Fibroblast of lung (primary cell): ENCODE results near the gene PRAMEF33. TPM values are rescaled to one million over a fixed set of nuclear protein-coding genes. Genes with fewer than 3 reads are reported as not detected.
"Not testable (repeated sequence)": the region's sequence is repeated elsewhere in the genome, so short reads cannot be mapped to it uniquely, and the experiment has no call there.

ENCODE experiments used
- DNase-seq, 2 donors: peaks; one replicate each; pipeline versions ENCODE4 v3.0.0 to v3.0.0-alpha.2; 2010; ENCODE audit warnings: low read depth in 2 of 2
- H2AFZ ChIP-seq: 2 replicates; pipeline ENCODE4 v1.5.1; 2012; ENCODE audit warnings: low read length, control low read depth, inconsistent platforms
- H3K27ac ChIP-seq: 2 replicates; pipeline ENCODE4 v1.5.1; 2011; ENCODE audit warnings: low read length, control low read depth; ENCODE audit not compliant: insufficient read depth
- H3K27me3 ChIP-seq: 2 replicates; pipeline ENCODE4 v1.5.1; 2011; ENCODE audit warnings: mild to moderate bottlenecking, low read length; ENCODE audit not compliant: control insufficient read depth, insufficient read depth
- H3K36me3 ChIP-seq: 2 replicates; pipeline ENCODE4 v1.5.1; 2011; ENCODE audit warnings: low read length; ENCODE audit not compliant: control insufficient read depth, insufficient read depth
- H3K4me1 ChIP-seq: 2 replicates; pipeline ENCODE4 v1.5.1; 2011; ENCODE audit warnings: low read length; ENCODE audit not compliant: control insufficient read depth, insufficient read depth; ENCODE audit errors: extremely low read depth
- H3K4me2 ChIP-seq: 2 replicates; pipeline ENCODE4 v1.5.1; 2011; ENCODE audit warnings: low read length, control low read depth; ENCODE audit not compliant: insufficient read depth; ENCODE audit errors: extremely low read depth
- H3K4me3 ChIP-seq, 4 experiments: fragments of 200-600 bp in 1 of 4; sonication (generic) in 1 of 4; replicated peaks in 1 of 4; 2 replicates each; pipeline ENCODE4 v1.5.1; 2011 to 2016; ENCODE audit warnings: low read length in 4 of 4, low read depth in 3 of 4, mild to moderate bottlenecking in 3 of 4, control low read depth in 2 of 4, inconsistent platforms in 1 of 4, mixed read lengths in 1 of 4; ENCODE audit not compliant: insufficient read depth in 1 of 4; ENCODE audit errors: control extremely low read depth in 1 of 4
- H3K79me2 ChIP-seq: 2 replicates; pipeline ENCODE4 v1.5.1; 2012; ENCODE audit warnings: mild to moderate bottlenecking, low read length, inconsistent platforms; ENCODE audit not compliant: control insufficient read depth, insufficient read depth
- H3K9ac ChIP-seq: 2 replicates; pipeline ENCODE4 v1.5.1; 2011; ENCODE audit warnings: mild to moderate bottlenecking, low read length, control low read depth; ENCODE audit not compliant: insufficient read depth
- H3K9me3 ChIP-seq: 2 replicates; pipeline ENCODE4 v1.5.1; 2012; ENCODE audit warnings: low read depth, low read length; ENCODE audit not compliant: control insufficient read depth, insufficient read depth
- H4K20me1 ChIP-seq: 2 replicates; pipeline ENCODE4 v1.5.1; 2011; ENCODE audit warnings: low read length; ENCODE audit not compliant: control insufficient read depth, insufficient read depth; ENCODE audit errors: extremely low read depth
- polyA minus RNA-seq: library from RNA; depleted of rRNA, polyadenylated mRNA; stranded (reverse); fragments of >200 nt; gene quantifications from 2 replicates; pipeline ENCODE4 v1.2.3, GENCODE V29; 2011; ENCODE audit warnings: low replicate concordance
- polyA plus RNA-seq, 2 donors: library from polyadenylated mRNA; depleted of rRNA in 1 of 2; stranded (reverse) in 1 of 2; unstranded in 1 of 2; fragments of >200 nt; gene quantifications; 2 replicates each; pipeline ENCODE4 v1.2.1, GENCODE V29; 2011 to 2012; ENCODE audit warnings: missing spikeins in 1 of 2
- total RNA-seq: library from RNA; depleted of rRNA; stranded (reverse); fragments of >200 nt; gene quantifications from 2 replicates; pipeline ENCODE4 v1.2.1, GENCODE V29; 2014

The PRAMEF33 gene
- total RNA-seq (not detected in 2 replicates), polyA plus RNA-seq (not detected in 2 replicates), polyA minus RNA-seq (not detected in 2 replicates)
- polyA plus RNA-seq (2012): not detected in 2 replicates

- H3K4me3 ChIP-seq, H3K27ac ChIP-seq, H3K9me3 ChIP-seq, DNase-seq, H4K20me1 ChIP-seq, H3K4me2 ChIP-seq, H3K36me3 ChIP-seq, H3K27me3 ChIP-seq, H3K4me1 ChIP-seq, H3K9ac ChIP-seq, H3K79me2 ChIP-seq, H2AFZ ChIP-seq: not testable (repeated sequence)
Measured at GRCh38 chr1:13303239-13303638, at the start of gene PRAMEF33. TSS of gene PRAMEF33 (plus strand) at chr1:13303539. CDS start at chr1:13305955, 2,416 bp downstream.

- not testable (repeated sequence) for H3K36me3 ChIP-seq, H3K9me3 ChIP-seq, H3K9ac ChIP-seq, H3K4me3 ChIP-seq, H3K79me2 ChIP-seq, H3K4me1 ChIP-seq, H3K27ac ChIP-seq, H3K27me3 ChIP-seq, H3K4me2 ChIP-seq, H4K20me1 ChIP-seq, DNase-seq, H2AFZ ChIP-seq
Measured at GRCh38 chr1:13253898-13254297, 49.4 kb upstream of the PRAMEF33 start, which contains the start of gene PRAMEF5. TSS of gene PRAMEF5 (plus strand) at chr1:13254198. CDS start at chr1:13259269, 5,071 bp downstream.

- not testable (repeated sequence) for H3K9ac ChIP-seq, H3K36me3 ChIP-seq, H3K79me2 ChIP-seq, H4K20me1 ChIP-seq, H3K4me3 ChIP-seq, H3K9me3 ChIP-seq, DNase-seq, H3K27me3 ChIP-seq, H2AFZ ChIP-seq, H3K27ac ChIP-seq, H3K4me1 ChIP-seq, H3K4me2 ChIP-seq
Measured at GRCh38 chr1:13265124-13265523, 38.2 kb upstream of the PRAMEF33 start.

- not testable (repeated sequence) for H3K9me3 ChIP-seq, H3K27me3 ChIP-seq, H3K9ac ChIP-seq, H3K4me2 ChIP-seq, H3K4me1 ChIP-seq, DNase-seq, H2AFZ ChIP-seq, H3K36me3 ChIP-seq, H3K4me3 ChIP-seq, H3K79me2 ChIP-seq, H3K27ac ChIP-seq, H4K20me1 ChIP-seq
Measured at GRCh38 chr1:13277016-13277415, 26.3 kb upstream of the PRAMEF33 start.

GRCh38 chr1:13279617-13280016 is 23.7 kb upstream of the PRAMEF33 start:
- not testable (repeated sequence) for H3K4me2 ChIP-seq, H4K20me1 ChIP-seq, H3K79me2 ChIP-seq, H3K27me3 ChIP-seq, H3K27ac ChIP-seq, H3K4me1 ChIP-seq, DNase-seq, H3K36me3 ChIP-seq, H3K9me3 ChIP-seq, H2AFZ ChIP-seq, H3K9ac ChIP-seq, H3K4me3 ChIP-seq

- not testable (repeated sequence) for H4K20me1 ChIP-seq, H3K36me3 ChIP-seq, H3K9ac ChIP-seq, H3K4me1 ChIP-seq, H3K27me3 ChIP-seq, H3K9me3 ChIP-seq, H3K79me2 ChIP-seq, DNase-seq, H3K4me2 ChIP-seq, H3K27ac ChIP-seq, H3K4me3 ChIP-seq, H2AFZ ChIP-seq
Measured at GRCh38 chr1:13285037-13285436, 18.3 kb upstream of the PRAMEF33 start, which contains the start of gene PRAMEF8. TSS of gene PRAMEF8 (minus strand) at chr1:13285137. CDS start at chr1:13284091, 1,046 bp downstream.

- not testable (repeated sequence) for H2AFZ ChIP-seq, DNase-seq, H3K36me3 ChIP-seq, H3K9me3 ChIP-seq, H3K9ac ChIP-seq, H3K27me3 ChIP-seq, H4K20me1 ChIP-seq, H3K4me1 ChIP-seq, H3K79me2 ChIP-seq, H3K4me3 ChIP-seq, H3K4me2 ChIP-seq, H3K27ac ChIP-seq
Measured at GRCh38 chr1:13289030-13289429, 14.3 kb upstream of the PRAMEF33 start.
